GM18870 (cell line): ENCODE data around the gene SENP2.
"Not testable (repeated sequence)": the region's sequence is repeated elsewhere in the genome, so short reads cannot be mapped to it uniquely, and the experiment has no call there.

Source experiments
- ATAC-seq: cut with Tn5 transposase; IDR thresholded peaks from one replicate; pipeline ENCODE4 v1.9.1; 2021; ENCODE audit warnings: moderate library complexity; ENCODE audit not compliant: unreplicated experiment

SENP2 gene

GRCh38 chr3:185647134-185647879 is 61.2 kb downstream of the SENP2 start:
- ATAC-seq, result no peak

- ATAC-seq, result no peak
These were observed 61.8 kb downstream of the SENP2 start for GRCh38 chr3:185647880-185648210.

- no peak for ATAC-seq
These were observed 62.3 kb downstream of the SENP2 start for GRCh38 chr3:185648396-185648795.

GRCh38 chr3:185649414-185649813 is 63.3 kb downstream of the SENP2 start:
- ATAC-seq, result no peak

- no peak for ATAC-seq
These were observed 65.9 kb downstream of the SENP2 start for GRCh38 chr3:185651971-185652370.

GRCh38 chr3:185653949-185654757 is 68.1 kb downstream of the SENP2 start:
- no peak for ATAC-seq

GRCh38 chr3:185654758-185655145 is 68.7 kb downstream of the SENP2 start:
- no peak for ATAC-seq

- no peak for ATAC-seq
These were observed 69.6 kb downstream of the SENP2 start for GRCh38 chr3:185655426-185656320.

- no peak for ATAC-seq
These were observed 70.3 kb downstream of the SENP2 start for GRCh38 chr3:185656321-185656840.

- ATAC-seq, result no peak
These were observed 71.1 kb downstream of the SENP2 start for GRCh38 chr3:185657211-185657610.

- ATAC-seq, result no peak
These were observed 71.8 kb downstream of the SENP2 start for GRCh38 chr3:185657691-185658503.

- ATAC-seq, result no peak
These were observed 72.4 kb downstream of the SENP2 start for GRCh38 chr3:185658504-185658912.

GRCh38 chr3:185658943-185659342 is 72.8 kb downstream of the SENP2 start:
- ATAC-seq, result no peak

GRCh38 chr3:185659942-185660921 is 74.1 kb downstream of the SENP2 start:
- ATAC-seq, result no peak

- not testable (repeated sequence) for ATAC-seq
These were observed 75.2 kb downstream of the SENP2 start for GRCh38 chr3:185661296-185661695.

GRCh38 chr3:185661772-185662171 is 75.7 kb downstream of the SENP2 start:
- no peak for ATAC-seq

GRCh38 chr3:185663929-185664328 is 77.8 kb downstream of the SENP2 start:
- no peak for ATAC-seq

GRCh38 chr3:185667574-185667973 is 81.5 kb downstream of the SENP2 start:
- no peak for ATAC-seq
